CD4-positive, alpha-beta T cell treated with Interleukin-2 at 100 ng/mL for 4 hours (primary cell): ENCODE data around the gene GAA.

ENCODE experiments used
- DNase-seq: peaks from one replicate; pipeline ENCODE4 v3.0.0-alpha.2; 2020; ENCODE audit warnings: low spot score

GAA gene

DNA sequence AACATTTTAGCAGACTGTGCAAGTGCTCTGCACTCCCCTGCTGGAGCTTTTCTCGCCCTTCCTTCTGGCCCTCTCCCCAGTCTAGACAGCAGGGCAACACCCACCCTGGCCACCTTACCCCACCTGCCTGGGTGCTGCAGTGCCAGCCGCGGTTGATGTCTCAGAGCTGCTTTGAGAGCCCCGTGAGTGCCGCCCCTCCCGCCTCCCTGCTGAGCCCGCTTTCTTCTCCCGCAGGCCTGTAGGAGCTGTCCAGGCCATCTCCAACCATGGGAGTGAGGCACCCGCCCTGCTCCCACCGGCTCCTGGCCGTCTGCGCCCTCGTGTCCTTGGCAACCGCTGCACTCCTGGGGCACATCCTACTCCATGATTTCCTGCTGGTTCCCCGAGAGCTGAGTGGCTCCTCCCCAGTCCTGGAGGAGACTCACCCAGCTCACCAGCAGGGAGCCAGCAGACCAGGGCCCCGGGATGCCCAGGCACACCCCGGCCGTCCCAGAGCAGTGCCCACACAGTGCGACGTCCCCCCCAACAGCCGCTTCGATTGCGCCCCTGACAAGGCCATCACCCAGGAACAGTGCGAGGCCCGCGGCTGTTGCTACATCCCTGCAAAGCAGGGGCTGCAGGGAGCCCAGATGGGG lies 3.1 kb downstream of the GAA start:
- DNase-seq, result no peak

DNA sequence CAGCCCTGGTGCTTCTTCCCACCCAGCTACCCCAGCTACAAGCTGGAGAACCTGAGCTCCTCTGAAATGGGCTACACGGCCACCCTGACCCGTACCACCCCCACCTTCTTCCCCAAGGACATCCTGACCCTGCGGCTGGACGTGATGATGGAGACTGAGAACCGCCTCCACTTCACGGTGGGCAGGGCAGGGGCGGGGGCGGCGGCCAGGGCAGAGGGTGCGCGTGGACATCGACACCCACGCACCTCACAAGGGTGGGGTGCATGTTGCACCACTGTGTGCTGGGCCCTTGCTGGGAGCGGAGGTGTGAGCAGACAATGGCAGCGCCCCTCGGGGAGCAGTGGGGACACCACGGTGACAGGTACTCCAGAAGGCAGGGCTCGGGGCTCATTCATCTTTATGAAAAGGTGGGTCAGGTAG lies 3.6 kb downstream of the GAA start:
- DNase-seq, result no peak

DNA sequence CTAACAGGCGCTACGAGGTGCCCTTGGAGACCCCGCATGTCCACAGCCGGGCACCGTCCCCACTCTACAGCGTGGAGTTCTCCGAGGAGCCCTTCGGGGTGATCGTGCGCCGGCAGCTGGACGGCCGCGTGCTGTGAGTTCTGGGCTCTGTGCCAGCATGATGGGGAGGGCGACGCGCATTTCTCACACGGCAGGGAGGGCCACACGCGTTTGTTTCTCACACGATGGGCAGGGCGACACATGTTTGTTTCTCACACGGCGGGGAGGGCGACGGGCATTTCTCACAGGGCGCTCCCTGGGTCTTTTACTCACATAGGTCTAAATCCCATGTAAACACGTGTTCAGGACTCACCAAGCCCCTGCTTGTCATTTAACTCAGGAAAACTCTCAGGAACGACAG lies 4.4 kb downstream of the GAA start:
- no peak for DNase-seq

DNA sequence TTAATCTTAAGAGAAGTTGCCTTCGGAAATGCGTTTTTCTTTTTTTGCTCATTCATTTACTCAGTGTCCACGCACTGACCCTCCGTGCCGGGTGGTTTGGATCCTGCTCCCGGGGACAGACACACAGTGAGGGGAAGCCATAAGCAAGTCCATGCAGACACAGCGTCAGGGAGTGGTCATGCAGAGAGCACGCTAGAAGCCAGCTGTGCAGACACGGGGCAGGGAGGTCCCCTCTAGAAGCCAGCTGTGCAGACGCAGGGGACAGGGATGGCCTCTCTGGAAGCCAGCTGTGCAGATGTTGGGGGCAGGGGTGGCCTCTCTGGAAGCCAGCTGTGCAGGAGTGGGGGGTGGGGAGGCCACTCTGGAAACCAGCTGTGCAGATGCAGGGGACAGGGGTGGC lies 4.8 kb downstream of the GAA start:
- DNase-seq, result no peak

DNA sequence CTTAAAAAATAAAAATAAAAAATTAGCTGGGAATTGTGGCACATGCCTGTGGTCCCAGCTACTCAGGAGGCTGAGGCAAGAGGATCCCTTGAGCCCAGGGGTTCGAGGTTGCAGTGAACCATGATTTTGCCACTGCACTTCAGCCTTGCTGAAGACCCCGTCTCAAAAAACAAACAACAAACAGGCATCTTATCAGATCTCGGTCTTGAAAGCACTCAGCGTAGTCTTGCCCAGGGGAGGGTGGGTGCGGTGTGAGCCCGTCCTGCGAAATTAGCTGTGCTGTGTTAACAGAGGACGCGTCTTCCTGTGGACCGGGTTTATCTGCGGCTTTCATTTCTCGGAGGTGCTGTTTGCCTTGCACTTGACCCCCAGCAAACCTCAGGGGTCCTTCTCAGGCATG lies 5.4 kb downstream of the GAA start:
- no peak for DNase-seq

DNA sequence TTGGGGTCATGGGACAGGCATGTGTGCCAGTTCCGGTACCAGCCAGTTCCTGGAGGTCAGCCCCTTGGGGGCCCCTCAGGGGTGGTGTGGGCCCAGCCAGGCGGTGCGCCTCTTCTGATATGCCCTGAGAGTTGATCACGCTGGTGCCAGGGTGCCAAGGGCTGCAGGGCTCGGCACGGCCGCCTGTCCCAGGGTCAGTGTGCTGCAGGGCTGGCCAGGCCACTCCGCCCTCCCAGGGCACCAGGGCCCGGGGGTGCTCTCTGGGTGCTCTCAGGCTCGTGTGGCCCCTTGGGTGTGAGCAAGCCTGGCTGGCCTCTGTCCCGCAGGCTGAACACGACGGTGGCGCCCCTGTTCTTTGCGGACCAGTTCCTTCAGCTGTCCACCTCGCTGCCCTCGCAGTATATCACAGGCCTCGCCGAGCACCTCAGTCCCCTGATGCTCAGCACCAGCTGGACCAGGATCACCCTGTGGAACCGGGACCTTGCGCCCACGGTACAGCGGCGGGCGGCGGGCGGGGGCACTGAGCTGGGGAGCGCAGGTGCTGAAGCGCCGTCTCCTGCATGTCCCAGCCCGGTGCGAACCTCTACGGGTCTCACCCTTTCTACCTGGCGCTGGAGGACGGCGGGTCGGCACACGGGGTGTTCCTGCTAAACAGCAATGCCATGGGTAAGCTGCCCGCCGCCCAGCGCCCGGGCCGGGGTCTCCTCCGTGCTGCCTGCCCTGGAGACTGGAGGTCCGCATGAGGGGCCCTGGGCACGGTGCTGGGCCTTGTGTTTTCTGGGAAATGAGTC lies 6.0 kb downstream of the GAA start:
- no peak for DNase-seq

DNA sequence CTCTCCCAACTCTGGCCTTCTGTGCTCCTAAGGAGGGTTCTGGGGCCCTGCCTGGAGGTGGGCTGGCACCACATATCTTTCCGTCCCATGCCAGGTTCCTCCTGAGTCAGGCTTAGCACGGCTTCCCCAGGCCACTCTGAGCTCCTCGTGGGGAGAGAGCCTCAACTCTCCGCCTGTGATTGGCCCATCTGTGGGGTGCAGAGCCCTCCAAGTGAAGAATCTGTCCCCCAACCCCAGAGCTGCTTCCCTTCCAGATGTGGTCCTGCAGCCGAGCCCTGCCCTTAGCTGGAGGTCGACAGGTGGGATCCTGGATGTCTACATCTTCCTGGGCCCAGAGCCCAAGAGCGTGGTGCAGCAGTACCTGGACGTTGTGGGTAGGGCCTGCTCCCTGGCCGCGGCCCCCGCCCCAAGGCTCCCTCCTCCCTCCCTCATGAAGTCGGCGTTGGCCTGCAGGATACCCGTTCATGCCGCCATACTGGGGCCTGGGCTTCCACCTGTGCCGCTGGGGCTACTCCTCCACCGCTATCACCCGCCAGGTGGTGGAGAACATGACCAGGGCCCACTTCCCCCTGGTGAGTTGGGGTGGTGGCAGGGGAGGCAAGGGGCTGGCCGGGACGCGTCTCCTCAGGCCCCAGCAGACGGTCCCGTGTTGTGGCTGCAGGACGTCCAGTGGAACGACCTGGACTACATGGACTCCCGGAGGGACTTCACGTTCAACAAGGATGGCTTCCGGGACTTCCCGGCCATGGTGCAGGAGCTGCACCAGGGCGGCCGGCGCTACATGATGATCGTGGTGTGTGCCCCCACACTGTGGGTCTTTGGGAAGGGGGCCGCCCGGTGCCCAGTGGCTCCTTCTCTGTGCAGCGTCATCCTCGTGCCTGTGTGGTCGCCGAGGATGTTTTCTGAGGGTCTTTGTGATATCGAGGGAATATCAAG lies 6.9 kb downstream of the GAA start:
- DNase-seq, result no peak

DNA sequence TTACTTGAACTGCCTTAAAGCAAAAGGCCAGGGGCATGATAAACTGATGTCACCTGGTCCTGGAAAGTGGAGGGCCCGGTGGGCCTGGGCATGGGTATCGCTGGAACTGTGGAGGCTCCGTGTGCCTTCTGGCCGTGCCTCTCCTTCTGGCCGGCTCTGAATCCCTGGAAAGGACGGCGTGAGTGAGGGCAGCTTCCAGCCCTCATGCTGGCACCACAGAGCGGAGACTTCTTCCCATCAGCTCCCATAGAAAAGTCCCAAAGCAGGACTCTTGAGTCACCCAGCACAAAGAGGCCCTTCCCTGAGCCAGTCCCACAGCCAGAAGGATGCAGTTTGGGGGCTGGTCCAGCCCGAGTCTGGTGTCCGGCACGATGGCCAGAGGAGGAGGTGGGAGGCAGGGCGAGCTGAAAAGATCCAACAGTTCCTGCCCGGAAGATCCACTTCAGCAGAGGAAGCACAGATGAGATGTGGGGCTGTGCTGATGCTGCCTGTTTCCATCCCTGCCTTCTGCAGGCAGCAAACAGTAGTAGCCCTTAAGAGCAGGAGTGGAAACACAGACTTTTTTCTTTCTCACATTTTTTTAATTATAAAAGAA lies 7.8 kb downstream of the GAA start:
- DNase-seq, result no peak

DNA sequence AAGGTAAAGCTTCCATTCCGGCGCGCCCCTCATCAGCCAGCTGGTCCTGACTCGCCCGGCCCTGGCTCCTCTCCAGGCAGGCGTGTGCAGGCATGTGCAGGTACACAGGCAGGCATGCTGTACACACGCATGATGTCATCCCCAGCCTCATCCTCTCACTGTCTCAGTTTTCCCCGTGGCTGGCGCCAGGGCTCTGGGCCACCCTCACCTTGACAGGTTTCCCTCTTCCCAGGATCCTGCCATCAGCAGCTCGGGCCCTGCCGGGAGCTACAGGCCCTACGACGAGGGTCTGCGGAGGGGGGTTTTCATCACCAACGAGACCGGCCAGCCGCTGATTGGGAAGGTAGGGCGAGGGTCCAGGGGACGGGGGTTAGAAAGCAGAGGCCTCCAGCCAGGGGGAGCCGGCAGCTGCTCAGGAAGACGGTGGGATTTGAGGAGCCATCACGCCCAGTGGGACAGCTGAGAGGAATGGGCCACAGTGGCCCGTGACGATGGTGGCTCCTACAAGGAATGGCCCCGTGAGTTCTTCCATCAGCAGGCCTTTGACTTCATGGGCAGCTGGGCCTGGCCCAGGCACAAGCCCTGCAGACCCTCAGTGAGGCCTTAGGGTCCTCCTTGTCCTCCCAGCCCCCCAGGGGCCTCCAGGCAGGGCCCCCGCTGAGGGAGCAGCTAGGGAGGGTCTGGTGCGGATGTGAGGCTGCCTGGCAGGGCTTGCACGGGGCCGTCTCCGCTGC lies 8.5 kb downstream of the GAA start:
- no peak for DNase-seq

DNA sequence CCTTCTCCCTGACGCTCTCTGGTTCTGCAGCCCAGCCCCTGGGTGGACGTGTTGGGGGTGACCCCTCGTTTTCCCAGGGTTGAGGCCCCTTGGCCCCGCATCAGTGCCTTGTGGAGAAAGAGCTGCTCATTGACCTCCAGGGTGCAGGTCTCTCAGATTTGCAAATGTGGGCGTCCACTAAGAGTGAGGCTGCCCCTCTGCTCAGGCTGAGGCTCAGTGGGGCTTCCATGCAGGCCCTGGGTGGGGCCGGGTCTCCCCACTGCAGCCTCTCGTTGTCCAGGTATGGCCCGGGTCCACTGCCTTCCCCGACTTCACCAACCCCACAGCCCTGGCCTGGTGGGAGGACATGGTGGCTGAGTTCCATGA lies 9.0 kb downstream of the GAA start:
- no peak for DNase-seq

DNA sequence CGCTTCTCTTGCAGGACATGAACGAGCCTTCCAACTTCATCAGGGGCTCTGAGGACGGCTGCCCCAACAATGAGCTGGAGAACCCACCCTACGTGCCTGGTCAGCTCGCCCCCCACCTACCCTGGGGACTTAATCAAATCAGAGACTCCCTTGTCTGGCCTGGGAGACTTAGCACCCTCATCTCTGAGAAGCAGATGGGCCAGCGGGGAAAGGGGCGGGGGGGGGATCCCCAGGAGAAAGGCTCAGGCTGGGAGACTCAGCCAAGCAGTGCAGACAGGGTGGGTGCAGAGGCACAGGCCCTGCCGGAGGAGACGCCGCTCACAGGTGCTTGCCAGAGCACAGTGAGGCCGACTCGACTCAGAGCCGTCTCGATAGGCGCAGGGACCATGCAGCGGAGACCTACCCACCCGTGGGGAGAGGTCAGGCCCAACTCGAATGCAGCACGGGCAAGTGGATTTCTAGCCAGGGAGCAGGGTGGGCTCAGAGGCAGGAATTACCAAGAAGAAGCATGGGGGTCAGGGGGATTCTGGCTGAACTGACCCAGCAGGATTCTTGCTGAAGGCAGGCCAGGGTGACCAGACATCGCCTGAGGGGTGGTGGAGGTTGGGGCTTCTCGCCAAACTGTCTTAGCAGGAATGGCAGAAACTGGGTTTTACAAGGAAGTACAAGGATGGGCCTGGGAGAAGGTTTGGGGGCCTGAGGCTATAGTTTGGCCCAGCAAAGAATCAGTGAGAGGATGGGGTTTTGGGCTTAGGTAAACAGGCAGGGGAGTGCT lies 9.7 kb downstream of the GAA start:
- DNase-seq, result no peak

DNA sequence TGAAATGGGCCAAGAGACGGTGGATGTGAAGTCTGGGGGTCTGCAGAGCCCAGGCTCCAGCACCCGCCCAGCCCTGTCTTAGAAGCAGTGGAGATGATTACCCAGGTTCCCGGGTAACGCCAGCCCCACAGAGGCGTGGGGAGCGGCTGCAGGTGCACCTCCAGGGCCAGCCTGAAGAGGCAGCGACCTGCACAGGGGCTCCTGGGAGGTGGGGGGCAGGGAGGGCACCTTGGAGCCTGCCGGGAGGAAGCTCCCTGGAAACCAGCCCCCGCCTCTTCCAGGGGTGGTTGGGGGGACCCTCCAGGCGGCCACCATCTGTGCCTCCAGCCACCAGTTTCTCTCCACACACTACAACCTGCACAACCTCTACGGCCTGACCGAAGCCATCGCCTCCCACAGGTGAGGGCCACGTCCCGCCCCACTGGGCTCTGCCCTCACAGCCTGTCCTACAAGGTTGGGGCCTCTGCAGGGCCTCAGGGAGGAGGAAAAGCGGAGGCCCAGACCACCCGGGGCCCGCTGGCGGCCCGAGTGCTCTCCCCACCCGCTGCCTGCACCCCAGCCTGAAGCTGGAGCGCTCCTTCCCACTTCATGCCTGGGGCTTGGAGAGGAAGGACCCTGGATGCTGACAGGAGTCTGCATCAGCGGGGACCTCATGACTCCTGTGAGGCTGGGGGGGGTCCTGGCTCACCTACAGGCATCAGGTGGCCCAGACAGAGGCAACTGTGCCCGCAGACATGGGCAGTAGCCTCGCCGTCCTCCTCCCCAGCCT lies 10.5 kb downstream of the GAA start:
- DNase-seq, result no peak

DNA sequence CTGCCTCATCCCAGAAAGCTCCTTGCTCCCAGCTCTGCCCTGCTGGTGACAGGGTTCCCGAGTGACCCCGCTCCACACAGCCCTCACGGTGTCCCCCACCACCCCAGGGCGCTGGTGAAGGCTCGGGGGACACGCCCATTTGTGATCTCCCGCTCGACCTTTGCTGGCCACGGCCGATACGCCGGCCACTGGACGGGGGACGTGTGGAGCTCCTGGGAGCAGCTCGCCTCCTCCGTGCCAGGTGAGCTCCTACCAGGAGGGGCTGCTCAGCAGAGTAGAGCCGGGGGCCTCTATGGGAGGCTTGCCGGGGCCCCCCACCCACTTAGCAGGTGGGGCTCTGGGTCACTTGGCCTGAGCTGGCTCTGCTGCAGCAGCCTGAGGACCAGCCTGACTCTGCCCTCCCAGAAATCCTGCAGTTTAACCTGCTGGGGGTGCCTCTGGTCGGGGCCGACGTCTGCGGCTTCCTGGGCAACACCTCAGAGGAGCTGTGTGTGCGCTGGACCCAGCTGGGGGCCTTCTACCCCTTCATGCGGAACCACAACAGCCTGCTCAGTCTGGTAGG lies 11.2 kb downstream of the GAA start:
- DNase-seq, result no peak

DNA sequence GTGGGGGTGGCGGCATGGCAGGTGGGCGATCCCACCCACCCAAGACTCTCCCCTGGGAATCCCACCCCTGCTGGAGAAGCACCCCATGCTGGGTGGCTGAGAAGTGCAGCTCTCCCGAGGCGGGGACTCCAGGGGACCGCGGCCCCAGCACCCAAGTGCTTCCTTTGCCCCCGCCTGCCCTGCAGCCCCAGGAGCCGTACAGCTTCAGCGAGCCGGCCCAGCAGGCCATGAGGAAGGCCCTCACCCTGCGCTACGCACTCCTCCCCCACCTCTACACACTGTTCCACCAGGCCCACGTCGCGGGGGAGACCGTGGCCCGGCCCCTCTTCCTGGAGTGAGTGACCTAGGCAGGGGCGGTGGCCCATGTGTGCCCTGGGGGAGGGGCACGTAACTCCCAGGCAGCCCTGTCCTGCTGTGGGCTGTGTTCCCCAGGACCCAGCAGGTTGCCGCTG lies 11.7 kb downstream of the GAA start:
- DNase-seq, result no peak

DNA sequence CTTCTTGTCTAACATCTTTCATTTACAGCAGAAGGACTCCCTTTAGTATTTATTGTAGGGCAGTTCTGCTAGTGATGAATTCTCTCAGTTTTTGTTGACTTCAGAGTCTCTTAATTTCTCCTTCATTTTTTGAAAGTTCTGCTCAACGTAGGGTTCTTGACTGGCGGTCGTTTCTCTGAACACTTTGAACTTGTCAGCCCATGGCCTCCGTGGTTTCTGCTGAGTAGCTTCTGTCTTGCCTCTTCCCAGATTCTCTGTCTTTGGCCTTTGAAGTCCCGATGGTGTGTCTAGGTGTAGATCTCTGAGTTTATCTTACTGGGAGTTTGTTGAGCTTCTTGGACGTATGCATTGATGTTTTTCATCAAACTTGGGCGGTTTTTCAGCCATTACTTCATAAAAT lies 13.4 kb downstream of the GAA start:
- DNase-seq, result no peak

DNA sequence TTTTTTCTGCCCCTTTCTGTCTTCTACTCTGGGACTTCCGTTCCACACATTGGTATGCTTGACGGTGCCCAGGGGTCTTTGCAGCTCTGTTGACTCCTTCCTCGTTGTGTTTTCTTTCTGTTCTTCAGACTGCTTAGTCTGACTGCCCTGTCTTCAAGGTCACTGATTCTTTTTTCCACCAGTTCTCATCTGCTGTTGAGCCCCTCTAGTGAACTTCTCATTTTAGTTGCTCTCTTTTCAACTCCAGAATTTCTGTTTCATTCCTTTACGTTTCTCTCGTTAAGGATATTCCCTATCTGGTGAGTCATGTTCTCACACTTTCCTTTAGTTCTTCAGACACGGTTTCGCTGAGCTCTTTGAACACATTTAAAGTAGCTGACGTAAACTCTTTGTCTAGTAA lies 13.8 kb downstream of the GAA start:
- no peak for DNase-seq

DNA sequence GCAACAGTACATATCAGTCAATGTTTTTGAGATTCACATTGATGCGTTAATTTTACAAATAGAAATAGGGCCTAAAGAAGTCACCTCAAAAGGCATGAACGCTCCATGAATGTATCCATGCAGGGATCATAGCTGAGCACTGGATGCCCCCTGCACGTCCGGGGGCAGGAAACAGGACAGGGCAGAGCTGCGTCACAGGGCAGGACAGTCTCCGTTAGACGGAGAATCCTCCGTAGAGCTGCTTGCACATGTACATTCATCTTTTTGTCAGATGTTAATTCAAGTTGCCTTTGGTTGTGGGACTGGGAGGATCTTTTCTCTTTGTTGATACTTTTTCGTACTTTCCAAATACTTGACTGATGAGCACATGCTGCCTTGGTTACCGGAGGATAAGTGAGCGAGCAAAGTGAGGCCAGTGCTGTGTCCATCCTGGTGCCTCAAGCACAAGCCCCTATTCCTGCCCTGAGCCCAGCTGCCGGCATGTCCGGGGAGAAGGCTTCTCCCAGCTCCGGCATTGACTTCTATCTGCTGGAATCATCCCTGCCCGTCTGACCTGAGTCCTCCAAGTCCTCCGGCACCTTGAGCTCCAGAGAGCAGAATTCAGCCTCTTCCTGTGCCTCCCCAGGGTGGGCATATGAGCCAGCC lies 15.0 kb downstream of the GAA start:
- no peak for DNase-seq

DNA sequence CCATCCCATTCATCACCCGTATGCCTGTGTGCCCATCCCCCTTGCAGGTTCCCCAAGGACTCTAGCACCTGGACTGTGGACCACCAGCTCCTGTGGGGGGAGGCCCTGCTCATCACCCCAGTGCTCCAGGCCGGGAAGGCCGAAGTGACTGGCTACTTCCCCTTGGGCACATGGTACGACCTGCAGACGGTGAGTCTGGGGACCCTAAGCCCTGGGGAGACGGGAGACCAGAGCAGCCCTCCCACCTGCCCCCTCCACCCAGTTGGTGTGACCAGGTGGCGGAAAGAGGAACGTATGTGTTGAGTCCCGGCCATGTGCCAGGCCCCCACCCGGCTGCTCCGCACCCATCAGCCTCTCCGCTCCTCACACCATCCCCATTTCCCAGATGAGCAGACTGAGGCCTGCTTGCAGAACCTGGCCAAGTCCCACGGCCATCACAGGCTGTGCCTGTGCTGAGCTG lies 15.6 kb downstream of the GAA start:
- no peak for DNase-seq
